Measurements from ENCODE around the gene GALNT1. TPM values are rescaled to one million over a fixed set of nuclear protein-coding genes. Genes with fewer than 3 reads are reported as not detected.

Gene GALNT1
- total and polyA plus RNA-seq, 2 of the 4 experiments (the other 2 are of a cell fraction) = 24.9 to 43.9 TPM

- intact Hi-C loops (cut with micrococcal nuclease) = no loop called here
- no peak overlapping the region for H3K27ac ChIP-seq (ENCODE audit: insufficient read depth, low read length)
These were observed 8.0 kb downstream of the GALNT1 start for GRCh38 chr18:35589546-35589945.

More at GRCh38 chr18:35589546-35589945, 8.0 kb downstream of the GALNT1 start:
- peaks cover 5% of the 10 kb centered on the region for H3K4me1 ChIP-seq (ENCODE audit: control insufficient read depth, insufficient read depth, low read length)
- peaks cover 40% of the 10 kb centered on the region for H4K20me1 ChIP-seq (ENCODE audit: insufficient read depth, low read length)
- no peak overlapping the region for H3K4ac ChIP-seq (ENCODE audit: low read depth, low read length)
- no peak overlapping the region for H3K4me3 ChIP-seq (ENCODE audit: insufficient read depth, low read depth, low read length)
- no peak overlapping the region for H3K4me2 ChIP-seq (ENCODE audit: low read depth, low read length)
- DNase-seq (no peak), ATAC-seq (ENCODE audit: low read depth) (no peak)
- H3K79me1 ChIP-seq (ENCODE audit: low read depth in 1 of 2, low read length in 2 of 2) = peaks cover 38 to 63% of the 10 kb centered on the region in 2 experiments
- H2BK15ac ChIP-seq (ENCODE audit: low read depth, low read length) = no peak overlapping the region
- H3K9ac ChIP-seq (ENCODE audit: low read depth, low read length) = no peak overlapping the region
- no peak overlapping the region for H3K56ac ChIP-seq (ENCODE audit: extremely low read depth, insufficient read depth, low read length)
- WGBS, 2 experiments (ENCODE audit: extremely low coverage in 2 of 2, insufficient read length in 1 of 2) = no CpG with 5 or more reads among the region's 1 CpG
- H3K18ac ChIP-seq (ENCODE audit: low read depth, low read length) = no peak overlapping the region
- H2BK20ac ChIP-seq (ENCODE audit: low read depth, low read length) = no peak overlapping the region
- ChIA-PET CTCF (no interaction called here), POLR2A (ENCODE audit: unreplicated experiment) (no interaction called here)
- no peak overlapping the region for H3K14ac ChIP-seq (replicated peaks; ENCODE audit: low read depth, low read length)
- H2AFZ ChIP-seq (replicated peaks; ENCODE audit: low read length, poor library complexity) = no peak overlapping the region
- in situ Hi-C loops (cut with MboI; ENCODE audit: low sequenced_read_pairs) (no loop called here), dilution Hi-C loops (cut with HindIII; ENCODE audit: low sequenced_read_pairs, unreplicated experiment) (no loop called here)
- H3K9me1 ChIP-seq (ENCODE audit: insufficient read depth, low read length) = peaks cover 11% of the 10 kb centered on the region
- no TSS peak for BruUV-seq (replicated peaks)
- H2BK120ac ChIP-seq (ENCODE audit: low read depth, low read length) = no peak overlapping the region
- no peak overlapping the region for H2BK5ac ChIP-seq (ENCODE audit: low read depth, low read length, poor library complexity, severe bottlenecking)
- TF ChIP-seq FOS (IDR thresholded peaks at IDR 0.05; ENCODE audit: low read depth, low read length) = no peak
- no peak for TF ChIP-seq MAFK (IDR thresholded peaks at IDR 0.05; ENCODE audit: low read depth, low read length)
- no peak for TF ChIP-seq CEBPB (IDR thresholded peaks at IDR 0.05; ENCODE audit: low read depth, low read length)
- no peak for TF ChIP-seq MAZ (IDR thresholded peaks at IDR 0.05; ENCODE audit: borderline replicate concordance, low read depth, low read length)
- no peak overlapping the region for H3K23ac ChIP-seq (ENCODE audit: low read depth, low read length)
- peaks cover 3% of the 10 kb centered on the region; the same call in 1 of the 2 replicates for H3K9me3 ChIP-seq (ENCODE audit: control insufficient read depth, insufficient read depth, low read length)
- no peak overlapping the region for H4K8ac ChIP-seq (ENCODE audit: low read depth in 2 of 2, low read length in 2 of 2)
- H2AK5ac ChIP-seq (ENCODE audit: low read depth, low read length) = no peak overlapping the region
- H2AK9ac ChIP-seq (replicated peaks; ENCODE audit: low read depth, low read length, poor library complexity) = no peak overlapping the region
- H4K91ac ChIP-seq (ENCODE audit: insufficient read depth, low read depth, low read length) = no peak overlapping the region
- H3K27me3 ChIP-seq (ENCODE audit: control insufficient read depth, insufficient read depth, low read length) = no peaks in the 10 kb centered on the region
- H4K5ac ChIP-seq (ENCODE audit: low read depth, low read length) = no peak overlapping the region
- 0 out of 2 replicates have a peak, but pooled peaks cover 1% of the 10 kb centered on the region for H3K36me3 ChIP-seq (ENCODE audit: control insufficient read depth, insufficient read depth, low read length)
